ENCODE results near the gene NUP210L. TPM values are rescaled to one million over a fixed set of nuclear protein-coding genes. Genes with fewer than 3 reads are reported as not detected.
A peak's percentile ranks its signal among the peaks of the same experiment; 100 is the strongest.

Gene NUP210L
- total and polyA plus RNA-seq, 9 donors: 0.07 to 0.10 TPM; not detected in 7

- no peak for DNase-seq
- H3K27ac ChIP-seq: no peak overlapping the region
- peaks cover 7% of the 10 kb centered on the region for H3K4me1 ChIP-seq (ENCODE audit: insufficient read depth)
- no peaks in the 10 kb centered on the region for H3K36me3 ChIP-seq
- intact Hi-C loops (cut with DNase I): loop anchor here in 1 of 4 donors (10.0 kb wide), 1 partner anchor 414 kb away; no protein-coding TSS in a partner anchor
- H3K4me3 ChIP-seq: no peak overlapping the region
- TF ChIP-seq POLR2A (IDR thresholded peaks at IDR 0.05): no peak
- TF ChIP-seq CTCF (IDR thresholded peaks at IDR 0.05): no peak
- no peak for TF ChIP-seq EP300 (IDR thresholded peaks at IDR 0.05)
- WGBS, 3 donors: 84 to 86% (median 84%) methylated on average over 2 of the region's 2 CpGs
- H3K9me3 ChIP-seq: no peaks in the 10 kb centered on the region
- no peaks in the 10 kb centered on the region for H3K27me3 ChIP-seq
Observed at GRCh38 chr1:153968972-153969371, 185.9 kb downstream of the NUP210L start.

- no peaks in the 10 kb centered on the region for H3K9me3 ChIP-seq
- peak overlapping the region; percentile 78 to 90 for H3K27ac ChIP-seq
- H3K36me3 ChIP-seq: no peaks in the 10 kb centered on the region
- peaks cover 7% of the 10 kb centered on the region for H3K4me1 ChIP-seq (ENCODE audit: insufficient read depth)
- H3K27me3 ChIP-seq: no peaks in the 10 kb centered on the region
- peak in 1 of 5 donors; percentile 42 for DNase-seq
- intact Hi-C loops (cut with DNase I): loop anchor here in 1 of 4 donors (10.0 kb wide), 1 partner anchor 414 kb away; no protein-coding TSS in a partner anchor
- 1 to 3% (median 2%) methylated on average over 13 of the region's 13 CpGs for WGBS, 3 donors
- H3K4me3 ChIP-seq: peak overlapping the region; percentile 69
- no peak for TF ChIP-seq EP300 (IDR thresholded peaks at IDR 0.05)
- TF ChIP-seq CTCF (IDR thresholded peaks at IDR 0.05): no peak
- no peak for TF ChIP-seq POLR2A (IDR thresholded peaks at IDR 0.05)
Observed at GRCh38 chr1:153968408-153968807, 186.5 kb downstream of the NUP210L start.

- H3K27ac ChIP-seq: peak overlapping the region; percentile 78 to 90
Observed at GRCh38 chr1:153968000-153968363, 186.9 kb downstream of the NUP210L start.

More at GRCh38 chr1:153968000-153968363, 186.9 kb downstream of the NUP210L start:
- no peaks in the 10 kb centered on the region for H3K36me3 ChIP-seq
- TF ChIP-seq POLR2A (IDR thresholded peaks at IDR 0.05) (no peak), EP300 (IDR thresholded peaks at IDR 0.05) (no peak), CTCF (IDR thresholded peaks at IDR 0.05) (no peak)
- peak; percentile 54 to 69 (median 67) for DNase-seq
- H3K27me3 ChIP-seq: no peaks in the 10 kb centered on the region
- intact Hi-C loops (cut with DNase I): loop anchor here in 1 of 4 donors (10.0 kb wide), 1 partner anchor 413 kb away; no protein-coding TSS in a partner anchor
- WGBS, 3 donors: 0 to 1% (median 1%) methylated on average over 8 of the region's 8 CpGs
- H3K4me3 ChIP-seq: peak overlapping the region; percentile 69
- H3K9me3 ChIP-seq: no peaks in the 10 kb centered on the region
- peaks cover 7% of the 10 kb centered on the region for H3K4me1 ChIP-seq (ENCODE audit: insufficient read depth)
